ENCODE data around the gene CARD11.

The CARD11 gene

GRCh38 chr7:2971914-2972834 lies 71.5 kb downstream of the CARD11 start:
- ChIA-PET POLR2A (ENCODE audit: low non-redundant PET) (no interaction called here), CTCF (no interaction called here)
- no peak for DNase-seq (ENCODE audit: low spot score)

GRCh38 chr7:2970861-2971260 lies 72.8 kb downstream of the CARD11 start:
- ChIA-PET CTCF (no interaction called here), POLR2A (ENCODE audit: low non-redundant PET) (no interaction called here)
- H3K27ac ChIP-seq, result no peak overlapping the region
- no peak for TF ChIP-seq CTCF (conservative IDR thresholded peaks at IDR 0.05; ENCODE audit: low read depth)
- DNase-seq (ENCODE audit: low spot score), result no peak

More at GRCh38 chr7:2971914-2972834, 71.5 kb downstream of the CARD11 start:
- no peak for TF ChIP-seq CTCF (conservative IDR thresholded peaks at IDR 0.05; ENCODE audit: low read depth)
- H3K27ac ChIP-seq, result no peak overlapping the region

DNA sequence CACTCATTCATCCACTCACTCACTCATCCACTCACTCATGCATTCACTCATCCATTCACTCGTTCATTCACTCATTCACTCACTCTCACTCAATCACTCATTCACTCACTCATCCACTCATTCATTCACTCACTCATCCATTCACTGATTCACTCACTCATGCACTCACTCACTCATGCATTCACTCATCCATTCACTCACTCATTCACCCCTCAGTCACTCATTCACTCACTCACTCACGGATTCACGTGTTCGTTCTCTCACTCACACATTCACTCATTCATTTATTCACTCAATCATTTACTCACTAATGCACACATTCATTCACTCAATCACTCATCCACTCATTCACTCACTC lies 73.4 kb downstream of the CARD11 start:
- POLR2A ChIA-PET (ENCODE audit: low non-redundant PET), result no interaction called here
- no peak overlapping the region for H3K27ac ChIP-seq
- TF ChIP-seq CTCF (conservative IDR thresholded peaks at IDR 0.05; ENCODE audit: low read depth), result no peak
- no peak for DNase-seq (ENCODE audit: low spot score)
- CTCF ChIA-PET, result no interaction called here

- POLR2A ChIA-PET (ENCODE audit: low non-redundant PET), result no interaction called here
- CTCF ChIA-PET, result no interaction called here
- DNase-seq (ENCODE audit: low spot score), result no peak
- H3K27ac ChIP-seq, result no peak overlapping the region
- no peak for TF ChIP-seq CTCF (conservative IDR thresholded peaks at IDR 0.05; ENCODE audit: low read depth)
Measured at GRCh38 chr7:2969398-2970306, 74.0 kb downstream of the CARD11 start.

- ChIA-PET POLR2A (ENCODE audit: low non-redundant PET) (no interaction called here), CTCF (no interaction called here)
- H3K27ac ChIP-seq, result no peak overlapping the region
- no peak for DNase-seq (ENCODE audit: low spot score)
- TF ChIP-seq CTCF (conservative IDR thresholded peaks at IDR 0.05; ENCODE audit: low read depth), result no peak
Measured at GRCh38 chr7:2968616-2969397, 74.9 kb downstream of the CARD11 start.

GRCh38 chr7:2968176-2968575 lies 75.5 kb downstream of the CARD11 start:
- TF ChIP-seq CTCF (conservative IDR thresholded peaks at IDR 0.05; ENCODE audit: low read depth), result no peak
- ChIA-PET POLR2A (ENCODE audit: low non-redundant PET) (no interaction called here), CTCF (interaction anchor here (0.7 kb wide), 1 partner anchor 98 kb away, joined by 3 read pairs; no protein-coding TSS in a partner anchor)
- no peak for DNase-seq (ENCODE audit: low spot score)
- H3K27ac ChIP-seq, result no peak overlapping the region

All from RWPE1 (cell line).